Stimulated activated CD4-positive, alpha-beta T cell treated with anti-CD3 and anti-CD28 coated beads, Interleukin-4, amount 100 ng/mL, for 4 hours (primary cell): Measurements from ENCODE around the gene CABLES2.
A peak's percentile ranks its signal among the peaks of the same experiment; 100 is the strongest.
"Not testable (repeated sequence)": the region's sequence is repeated elsewhere in the genome, so short reads cannot be mapped to it uniquely, and the experiment has no call there.

ENCODE experiments used
- DNase-seq, 2 experiments: peaks; one replicate each; pipeline ENCODE4 v3.0.0-alpha.2; 2020

Gene CABLES2

DNA sequence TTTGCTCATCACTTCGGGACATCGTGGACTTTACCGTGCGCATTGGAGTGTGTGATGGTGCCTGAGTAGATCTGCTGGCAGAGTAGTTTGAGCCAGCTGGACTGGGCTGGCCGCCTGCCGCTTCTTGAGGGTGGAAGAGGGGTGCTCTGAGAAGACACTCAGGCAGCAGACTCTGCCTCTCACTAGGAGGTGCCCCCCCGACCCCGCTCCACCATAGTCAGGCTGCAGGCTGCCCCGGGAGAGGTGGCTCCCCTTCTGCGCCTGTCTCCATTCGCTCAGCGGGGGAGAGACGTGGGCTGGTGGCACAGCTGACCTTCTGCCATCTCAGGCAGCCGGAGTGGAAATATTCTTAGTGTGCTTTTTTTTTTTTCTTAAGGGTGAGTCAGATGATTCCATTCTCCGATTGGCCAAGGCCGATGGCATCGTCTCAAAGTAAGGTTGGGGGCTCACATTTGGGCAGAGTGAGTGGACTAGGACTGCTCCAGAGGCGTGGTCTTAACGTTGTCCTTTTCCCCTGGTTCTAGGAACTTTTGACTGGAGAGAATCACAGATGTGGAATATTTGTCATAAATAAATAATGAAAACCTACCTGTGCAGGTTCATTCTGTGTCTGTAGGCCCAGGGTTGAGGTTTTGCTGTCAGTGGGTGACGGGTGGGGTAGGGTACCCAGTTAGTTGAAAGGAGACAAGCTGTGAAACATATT lies 19.0 kb downstream of the CABLES2 start:
- peak in 1 of 2 experiments; percentile 19 for DNase-seq

DNA sequence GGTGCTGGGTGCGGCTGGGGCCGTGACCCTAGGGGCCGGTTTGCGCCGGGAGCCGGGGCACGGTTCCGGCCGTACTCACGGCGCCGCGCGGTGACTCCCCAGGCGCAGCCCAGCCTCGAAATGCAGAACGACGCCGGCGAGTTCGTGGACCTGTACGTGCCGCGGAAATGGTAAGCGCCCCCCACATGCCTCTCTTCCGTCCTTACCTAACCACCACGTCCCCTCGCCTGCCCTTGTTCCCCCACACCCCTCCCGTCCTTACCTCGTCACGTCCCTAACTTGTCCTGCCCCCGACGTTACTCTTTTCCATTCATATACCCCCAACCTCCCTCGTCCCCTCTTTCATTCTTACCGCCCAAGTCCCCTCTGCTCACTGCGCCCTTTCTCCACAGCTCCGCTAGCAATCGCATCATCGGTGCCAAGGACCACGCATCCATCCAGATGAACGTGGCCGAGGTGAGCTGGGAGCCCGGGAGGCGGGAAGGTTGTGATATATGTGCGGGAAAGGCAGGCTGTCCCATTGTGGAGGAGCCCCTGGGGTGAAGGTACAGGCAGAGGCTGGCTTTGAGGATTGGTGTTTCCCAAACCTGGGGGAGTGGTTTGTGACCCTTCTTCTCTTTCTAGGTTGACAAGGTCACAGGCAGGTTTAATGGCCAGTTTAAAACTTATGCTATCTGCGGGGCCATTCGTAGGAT lies 19.7 kb downstream of the CABLES2 start:
- no peak for DNase-seq

DNA sequence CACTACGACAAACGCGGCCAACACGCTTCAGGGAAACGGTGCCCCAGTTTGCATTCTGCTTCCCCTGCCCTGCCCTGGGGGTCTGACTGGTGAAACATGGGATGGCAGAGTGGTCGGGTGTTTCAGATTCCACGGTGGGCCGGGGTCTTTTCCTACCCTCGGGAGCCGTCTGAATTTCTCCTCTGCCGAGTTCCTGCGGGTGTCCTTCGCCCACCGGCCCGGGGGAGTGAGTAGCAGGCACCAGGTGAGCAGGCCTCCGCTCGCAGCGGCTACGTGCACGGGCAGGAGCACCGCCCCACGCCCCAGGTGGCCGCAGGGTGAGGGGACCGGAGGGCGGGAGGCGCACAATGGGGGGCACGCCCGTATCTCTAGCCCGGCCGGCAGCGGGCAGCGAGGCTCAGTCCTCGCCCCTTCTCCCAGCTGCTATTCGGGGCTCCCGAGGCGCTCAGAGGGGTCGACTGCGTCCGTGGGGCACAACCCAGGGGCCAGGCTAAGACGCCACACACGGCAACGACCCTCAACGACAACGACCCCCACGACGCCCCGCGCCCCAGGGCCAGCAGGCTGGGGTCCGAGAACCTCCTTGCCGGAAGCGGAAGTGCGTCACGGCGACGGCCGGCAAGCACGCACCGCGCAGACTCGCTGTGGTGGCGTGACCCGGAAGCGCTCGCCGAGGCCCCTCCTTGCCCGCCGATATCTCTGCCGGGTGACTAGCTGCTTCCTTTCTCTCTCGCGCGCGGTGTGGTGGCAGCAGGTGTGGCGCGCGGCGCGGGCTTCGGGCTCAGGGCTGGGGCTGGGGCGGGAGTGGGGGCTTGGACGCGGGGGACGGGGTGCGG lies 20.5 kb downstream of the CABLES2 start, which contains the start of gene RPS21:
RPS21 (plus strand) TSS at position 721 of the 836 bp plus-strand sequence. CDS start 236 bp downstream, outside the sequence.
- DNase-seq, result peak; percentile 92 to 93

DNA sequence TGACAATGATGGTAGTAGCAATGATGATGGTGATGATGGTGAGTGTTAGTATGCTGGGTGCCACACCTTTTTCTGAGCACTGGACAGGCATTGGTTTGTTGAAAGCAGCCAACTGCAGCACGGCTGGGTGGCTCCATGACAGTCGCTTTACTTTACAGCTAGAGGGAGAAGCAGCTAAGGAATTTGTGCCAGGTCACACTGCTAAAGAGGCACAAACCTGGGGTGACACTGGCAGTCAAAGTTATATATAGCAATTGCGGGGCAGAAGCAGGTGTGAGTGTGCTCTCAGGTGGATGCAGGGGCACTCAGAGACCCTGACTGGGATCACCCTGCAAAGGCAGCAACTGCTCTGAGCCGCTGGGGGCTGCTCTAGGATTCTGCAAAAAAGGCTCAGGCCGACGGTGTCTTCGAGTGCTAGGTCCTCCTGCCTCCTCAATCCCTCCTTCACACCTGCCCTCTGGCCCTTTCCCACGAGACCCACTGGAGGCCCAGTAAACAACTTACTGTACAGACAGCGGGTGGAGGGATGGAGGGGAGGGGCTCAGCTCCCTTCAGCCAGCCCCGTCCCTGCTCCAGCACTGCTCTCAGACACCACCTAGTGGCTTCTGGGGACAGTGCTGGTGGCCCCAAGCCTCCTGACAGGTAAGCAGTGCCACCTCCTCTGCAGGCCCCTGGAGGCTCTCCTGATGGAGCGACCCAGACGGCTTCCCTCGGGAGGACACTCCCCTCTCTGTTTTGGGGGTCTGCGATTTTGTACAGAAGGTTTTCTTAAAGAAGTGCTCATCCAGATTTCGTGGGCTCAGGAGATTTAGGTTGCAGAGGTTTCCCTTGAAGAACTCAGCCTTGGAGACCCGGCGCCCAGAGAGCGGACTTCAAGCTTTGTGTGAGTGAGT lies 24.5 kb downstream of the CABLES2 start:
- peak; percentile 75 to 78 for DNase-seq

DNA sequence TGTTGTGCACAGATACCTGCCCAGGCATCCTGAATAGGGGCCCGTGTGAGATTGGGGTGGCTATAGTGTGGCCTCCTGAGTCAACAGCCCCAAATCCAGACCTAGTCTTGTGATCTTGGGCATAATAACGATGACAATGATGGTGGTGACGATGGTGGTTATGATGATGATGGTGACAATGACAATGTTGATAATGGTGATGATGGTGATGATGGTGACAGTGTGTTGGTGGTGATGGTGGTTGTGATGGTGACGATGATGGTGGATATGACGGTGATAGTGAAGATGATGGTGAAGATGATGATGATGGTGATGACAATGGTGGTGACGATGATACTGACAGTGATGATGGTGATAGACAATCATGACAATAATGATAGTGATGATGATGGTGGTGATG lies 25.2 kb downstream of the CABLES2 start:
- DNase-seq, result no peak

DNA sequence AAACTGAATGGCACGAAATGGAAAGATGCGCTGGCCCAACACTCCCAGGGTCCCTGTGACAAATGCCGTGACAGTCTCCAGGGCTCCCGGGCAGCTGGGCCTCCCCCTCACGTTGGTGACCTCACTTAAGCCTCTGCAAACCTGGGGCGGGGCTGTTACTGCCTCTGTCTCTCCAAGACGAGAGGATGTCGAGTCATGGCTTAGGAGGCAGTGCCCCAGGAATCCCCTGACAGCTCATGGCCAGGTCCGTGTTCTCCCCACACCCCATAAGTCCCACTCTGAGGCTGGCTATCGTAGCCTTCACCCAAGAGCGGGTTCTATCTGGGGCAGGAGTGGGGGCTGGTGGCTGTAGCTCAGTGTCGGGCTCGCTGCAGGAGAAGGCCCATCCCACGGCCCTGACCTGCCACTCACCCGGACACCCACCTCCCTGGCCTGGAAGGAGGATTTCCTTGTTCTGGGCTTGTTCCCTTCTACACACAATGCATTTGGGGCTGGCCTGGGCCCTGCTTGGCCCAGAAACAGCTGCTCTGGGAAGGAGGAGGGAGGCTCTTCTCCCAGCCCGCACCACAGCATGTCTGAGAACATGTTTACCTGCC lies 25.8 kb downstream of the CABLES2 start:
- no peak for DNase-seq

DNA sequence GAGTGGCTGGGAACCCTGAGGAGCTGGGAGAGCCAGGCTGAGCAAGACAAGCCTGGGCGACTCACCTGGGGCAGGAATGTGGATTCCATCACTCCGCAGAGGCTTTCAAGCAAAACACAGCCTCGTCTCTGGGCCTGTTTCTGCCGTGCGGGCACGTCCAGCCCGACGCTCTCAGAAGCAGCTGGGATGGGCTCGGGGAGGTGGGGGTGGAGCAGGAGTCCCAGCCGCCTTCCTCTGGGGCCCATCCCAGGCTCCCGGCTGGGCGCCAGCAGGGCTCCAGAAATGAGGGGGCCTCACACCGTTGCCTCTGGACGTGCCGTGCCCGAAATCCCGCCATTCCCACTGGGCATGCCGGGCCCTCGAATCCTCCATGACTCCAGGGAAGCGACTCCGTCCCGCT lies 28.9 kb downstream of the CABLES2 start:
- no peak for DNase-seq

DNA sequence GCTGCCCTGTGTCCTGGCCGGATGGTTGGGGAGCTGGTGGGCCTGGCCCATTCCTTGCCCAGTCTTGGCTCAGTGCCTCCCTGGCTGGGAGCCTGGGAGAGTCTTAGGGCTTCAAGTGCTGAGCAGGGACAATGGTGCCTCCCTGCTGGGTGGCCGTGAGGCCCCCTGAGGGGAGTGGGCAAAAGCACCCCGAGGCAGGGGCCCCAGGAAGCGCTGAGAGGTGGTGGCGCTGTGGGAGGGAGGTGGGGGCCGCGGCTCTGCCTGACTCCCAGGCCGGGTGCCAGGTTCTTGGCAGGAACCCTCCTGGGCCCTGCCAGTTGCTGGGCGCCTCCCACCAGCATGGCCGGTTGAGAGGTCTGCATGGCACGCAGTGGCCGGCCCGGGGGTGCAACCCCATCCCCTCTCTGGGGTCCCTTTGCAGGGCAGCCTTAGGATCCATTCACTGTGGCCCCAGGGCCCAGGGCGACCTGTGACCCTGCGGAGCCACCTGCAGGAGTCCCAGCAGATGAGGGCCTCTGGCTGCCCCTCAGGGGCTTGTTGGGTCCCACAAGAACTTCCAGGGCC lies 29.4 kb downstream of the CABLES2 start:
- no peak for DNase-seq

DNA sequence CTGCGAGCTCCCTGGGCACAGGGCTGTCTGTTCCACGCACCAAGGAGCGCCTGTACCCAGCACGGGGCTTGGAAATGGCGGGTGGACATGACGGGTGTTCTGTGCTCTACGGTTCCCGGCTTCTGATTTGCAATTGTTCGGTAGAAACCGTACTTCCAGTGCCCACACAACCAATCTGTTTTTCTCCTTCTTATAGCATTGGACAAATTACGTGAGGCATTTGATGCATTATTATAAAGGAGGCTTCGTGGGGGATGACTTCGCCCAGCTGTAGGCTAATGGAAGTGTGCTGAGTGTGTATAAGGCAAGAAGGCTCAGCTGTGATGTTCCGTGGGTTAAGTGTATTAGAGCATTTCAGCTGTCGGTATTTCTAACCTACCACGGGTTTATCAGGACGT lies 30.0 kb downstream of the CABLES2 start:
- DNase-seq, result no peak

DNA sequence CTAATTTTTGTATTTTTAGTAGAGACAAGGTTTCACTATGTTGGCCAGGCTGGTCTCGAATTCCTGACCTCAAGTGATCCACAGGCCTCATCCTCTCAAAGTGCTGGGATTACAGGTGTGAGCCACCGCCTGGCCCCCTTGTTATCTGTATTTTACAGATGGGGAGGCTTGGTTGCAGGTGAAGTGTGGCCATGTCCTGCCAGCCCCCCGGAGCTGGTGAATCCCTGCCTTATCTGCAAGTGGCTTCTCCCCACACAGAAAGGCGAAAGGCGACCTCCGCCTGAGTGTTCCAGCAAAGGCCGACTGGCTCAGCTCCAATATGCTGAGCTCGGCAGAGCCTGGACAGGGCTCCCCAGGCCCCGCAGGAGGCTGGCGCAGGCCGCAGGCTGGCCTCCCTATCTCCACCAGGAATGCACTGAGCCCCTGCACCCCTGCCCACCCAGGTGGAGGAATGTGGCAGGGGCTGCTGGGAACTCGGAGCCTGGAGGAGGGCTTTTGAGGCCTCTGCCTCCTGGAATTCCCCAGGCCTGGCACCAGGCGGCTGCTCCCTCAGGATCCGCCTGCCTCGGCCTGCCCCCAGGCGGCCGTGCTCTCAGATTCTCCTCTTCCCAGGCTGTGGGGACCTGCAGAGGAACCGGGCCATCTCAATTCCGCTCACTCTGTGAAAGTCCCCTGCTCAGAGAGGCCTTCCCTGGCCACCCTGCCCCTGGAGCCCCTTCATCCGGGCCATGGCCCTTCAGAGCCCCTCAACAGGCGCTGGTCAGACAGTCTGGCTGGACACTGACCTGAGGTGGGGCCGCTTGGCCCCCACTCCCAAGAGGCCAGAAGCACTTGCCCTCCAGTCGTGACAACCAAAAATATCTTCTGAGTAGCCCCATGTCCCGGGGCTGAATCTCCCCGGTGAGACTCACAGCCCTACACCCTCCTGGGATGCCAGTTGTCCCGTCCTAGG lies 30.7 kb downstream of the CABLES2 start:
- no peak for DNase-seq

DNA sequence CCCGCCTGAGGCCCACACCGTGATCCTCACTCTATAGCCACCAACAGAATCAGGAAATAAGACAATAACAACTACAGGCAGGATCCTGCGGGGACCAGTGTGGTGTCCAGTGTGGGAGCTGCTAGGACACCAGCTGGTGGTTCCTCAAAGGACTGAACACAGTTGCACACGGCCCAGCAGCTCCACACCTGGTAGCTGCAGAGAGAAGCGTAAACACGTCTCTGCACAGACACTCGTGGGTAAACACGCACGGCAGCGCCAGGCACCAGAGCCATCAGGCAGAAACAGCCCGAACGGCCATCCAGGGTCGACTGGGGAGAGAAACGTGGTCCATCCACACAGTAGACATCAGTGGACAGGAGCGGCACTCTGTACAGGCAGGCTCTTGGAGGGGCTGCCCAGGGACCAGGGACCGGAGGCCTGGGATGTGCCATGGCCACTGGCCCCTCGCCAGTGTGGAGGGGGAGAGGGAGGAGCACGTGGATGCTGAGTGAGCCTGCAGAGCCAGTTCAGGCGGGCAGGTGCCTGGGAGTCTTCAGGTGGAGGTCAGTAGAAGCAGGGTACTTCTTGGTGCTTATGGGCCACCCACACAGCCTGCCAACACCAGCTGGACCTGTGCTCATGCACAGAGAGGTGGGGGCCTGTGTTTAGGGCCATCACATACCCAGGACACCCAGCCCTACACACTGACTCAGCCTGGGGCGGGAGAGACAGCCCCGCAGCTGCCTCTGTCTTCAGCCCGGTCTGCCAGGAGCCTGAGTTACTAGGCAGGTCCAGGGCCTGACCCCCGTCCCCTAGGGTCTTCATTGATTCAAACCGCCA lies 32.5 kb downstream of the CABLES2 start:
- no peak for DNase-seq

DNA sequence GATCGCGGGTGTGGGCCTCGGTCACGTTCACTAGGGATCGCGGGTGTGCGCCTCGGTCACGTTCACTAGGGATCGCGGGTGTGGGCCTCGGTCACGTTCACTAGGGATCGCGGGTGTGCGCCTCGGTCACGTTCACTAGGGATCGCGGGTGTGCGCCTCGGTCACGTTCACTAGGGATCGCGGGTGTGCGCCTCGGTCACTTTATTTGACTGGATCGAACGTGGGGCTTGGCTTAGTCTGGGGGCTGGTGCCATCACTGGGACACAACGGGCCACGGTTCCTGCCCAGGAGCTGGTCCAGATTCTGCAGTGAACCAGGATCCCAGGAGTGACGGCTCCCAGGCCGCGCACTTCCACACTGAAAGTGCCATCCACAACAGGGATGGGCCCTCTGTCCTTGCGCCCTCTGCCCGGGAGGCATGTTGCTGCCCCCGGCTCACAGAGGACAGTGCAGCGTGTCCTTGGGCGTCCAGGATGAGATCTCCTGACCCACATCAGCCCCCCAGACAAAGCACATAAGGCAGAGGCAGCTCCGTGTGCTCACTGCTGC lies 33.4 kb downstream of the CABLES2 start:
- DNase-seq, result not testable (repeated sequence)

DNA sequence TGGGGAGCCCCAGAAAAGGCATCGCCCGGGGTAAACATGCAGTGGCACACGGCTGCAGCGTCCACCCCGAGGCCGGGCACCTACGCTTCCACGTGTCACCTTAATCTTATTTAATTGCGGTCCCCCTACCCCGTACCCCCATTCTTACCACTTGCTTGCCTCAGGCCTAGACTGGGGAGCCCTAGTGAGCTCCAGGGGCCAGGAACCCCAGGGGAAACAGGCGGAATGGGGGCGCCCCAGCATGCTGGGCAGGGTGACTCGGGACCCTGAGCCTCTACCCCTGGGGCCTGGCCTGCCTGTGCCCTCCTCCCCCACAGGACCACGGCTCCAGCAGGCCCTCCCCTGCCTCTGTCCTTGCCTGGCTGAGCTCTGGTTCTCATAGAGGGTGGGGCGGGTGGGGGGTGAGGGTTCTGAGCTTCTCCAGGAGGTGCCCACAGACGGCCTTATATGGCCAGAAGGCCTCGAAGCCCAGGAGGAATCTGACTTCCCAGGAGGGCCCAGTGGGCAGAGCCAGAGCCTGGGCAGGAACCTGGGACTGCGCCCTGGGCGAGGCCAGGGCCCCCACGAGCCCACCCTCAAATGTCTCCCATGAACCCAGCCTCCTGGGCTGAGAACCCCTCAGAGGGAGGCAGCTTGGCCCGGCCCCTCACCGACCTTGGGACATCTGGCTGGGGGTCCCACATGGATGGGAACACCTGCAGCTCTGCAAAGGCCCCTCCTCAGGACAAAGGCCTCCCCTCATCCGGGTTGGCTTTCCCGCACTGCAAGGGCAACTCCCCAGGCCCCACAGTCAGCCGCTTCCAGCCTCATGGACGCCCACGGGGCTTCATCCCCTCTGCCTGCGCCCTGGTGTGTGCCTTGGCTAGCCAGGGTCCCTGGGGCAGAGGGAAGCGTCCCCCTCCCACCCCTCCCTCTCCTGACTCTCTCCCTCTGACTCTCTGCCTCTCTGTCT lies 34.8 kb downstream of the CABLES2 start:
- DNase-seq, result no peak

DNA sequence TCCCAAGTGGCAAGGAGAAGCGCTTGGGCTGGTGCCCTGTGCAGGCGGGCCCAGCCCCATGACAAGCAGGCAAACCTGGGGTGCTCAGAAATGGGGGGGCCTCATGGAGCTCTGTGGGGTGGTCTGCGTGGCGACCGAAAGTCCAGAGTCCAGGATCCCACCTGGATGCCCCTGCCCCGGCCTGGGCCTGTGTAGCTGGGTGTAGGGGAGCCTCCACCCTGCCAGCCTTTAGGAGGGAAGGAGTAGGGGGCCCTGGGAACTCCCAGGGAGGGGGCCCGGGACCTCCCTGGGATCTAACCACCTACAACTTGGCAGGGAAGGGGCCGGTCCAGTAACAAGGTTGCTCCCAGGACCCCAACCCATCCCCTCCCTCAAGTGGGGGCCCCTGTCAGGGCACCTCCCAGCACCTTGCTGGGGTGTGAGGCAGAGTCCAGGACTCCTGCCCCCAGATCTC lies 35.5 kb downstream of the CABLES2 start:
- DNase-seq, result no peak

DNA sequence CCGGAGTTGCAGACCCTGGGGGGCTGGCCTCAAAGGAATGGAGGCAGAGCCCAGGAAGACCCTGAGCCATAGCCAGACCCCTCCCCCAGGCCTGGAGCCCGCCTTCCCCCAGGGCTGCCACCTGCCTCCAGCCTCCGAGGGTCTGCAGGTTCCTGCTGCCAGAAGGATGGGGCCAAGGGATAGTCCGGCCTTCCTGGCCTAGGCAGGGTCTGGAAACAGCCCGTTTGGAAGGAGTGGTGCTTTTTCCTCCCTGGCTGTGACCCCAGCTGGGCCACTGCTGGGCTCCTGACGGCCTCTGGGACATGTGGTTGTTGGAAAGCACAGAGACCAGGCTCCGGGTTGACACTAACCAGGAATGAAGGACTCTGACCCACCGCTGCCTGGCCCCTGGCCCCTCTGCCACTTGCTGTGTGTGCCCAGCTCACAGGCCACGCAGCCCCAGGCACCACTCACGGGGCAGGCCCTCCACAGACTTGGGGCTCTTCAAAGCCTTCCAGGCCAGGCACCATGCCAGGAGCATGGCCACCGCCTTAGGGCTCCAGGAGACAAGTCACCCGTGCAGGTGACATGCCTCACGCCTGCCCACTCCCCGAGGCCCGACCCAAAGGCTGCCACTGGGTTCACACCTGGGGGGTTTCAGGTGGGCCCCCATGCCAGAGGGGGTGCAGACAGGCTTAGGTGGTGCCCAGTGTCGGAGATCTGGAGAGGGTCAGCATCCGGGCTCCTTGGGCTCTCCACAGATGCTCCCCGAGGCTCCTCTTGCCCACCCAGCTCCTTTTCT lies 36.1 kb downstream of the CABLES2 start:
- no peak for DNase-seq

DNA sequence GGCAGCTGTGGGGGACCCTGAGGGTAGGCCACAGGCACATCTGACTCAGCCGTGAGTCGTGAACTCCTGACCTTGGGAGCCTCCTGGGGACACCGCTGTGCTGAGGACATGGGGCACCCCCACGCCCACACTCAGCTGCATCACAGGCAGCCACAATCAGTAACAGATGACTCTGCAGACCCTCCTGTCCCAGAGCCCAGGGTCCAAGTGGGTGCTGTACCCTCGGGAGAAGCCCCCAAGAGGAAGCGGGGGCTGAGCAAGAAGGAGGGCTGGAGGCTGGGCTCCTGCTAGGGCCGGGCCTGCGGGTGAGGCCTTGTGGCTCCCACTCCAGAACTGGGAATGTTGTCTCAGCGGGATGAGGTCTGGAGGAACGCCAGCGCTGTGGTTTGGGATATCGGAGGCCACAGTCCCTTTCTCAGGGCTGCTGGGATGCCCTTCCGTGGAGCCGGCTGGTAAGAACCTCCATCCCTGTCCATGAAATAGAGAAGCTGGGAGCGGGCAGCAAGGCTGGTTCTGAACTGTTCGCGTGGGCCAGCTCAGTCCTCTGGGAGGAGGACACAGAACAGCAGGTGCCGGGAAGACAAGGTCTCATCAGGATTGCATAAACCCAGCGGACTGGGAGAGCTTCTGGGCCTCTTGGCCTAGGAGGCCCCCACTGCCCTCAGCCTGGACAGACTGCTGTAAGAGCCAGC lies 36.8 kb downstream of the CABLES2 start:
- peak in 1 of 2 experiments; percentile 54 for DNase-seq

DNA sequence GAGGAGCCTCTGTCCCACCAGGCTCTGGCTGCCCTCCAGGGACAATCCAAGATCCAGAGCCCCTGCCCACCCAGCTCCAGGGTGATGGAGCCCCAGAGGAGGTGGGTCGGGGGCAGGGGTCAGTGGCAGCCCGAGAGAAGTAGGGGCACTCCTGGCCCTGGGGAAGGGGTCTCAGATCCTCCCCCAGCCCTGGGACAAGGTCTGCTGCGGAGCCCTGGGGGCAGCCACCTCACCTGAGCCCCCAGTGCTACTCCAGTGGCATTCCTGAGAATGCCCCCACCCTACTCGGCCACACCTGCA lies 37.3 kb downstream of the CABLES2 start:
- no peak for DNase-seq
